Measurements from ENCODE around the gene PARN. TPM values are rescaled to one million over a fixed set of nuclear protein-coding genes. Genes with fewer than 3 reads are reported as not detected.

Gene PARN
- polyA plus RNA-seq, 3 donors, result 29.8 to 40.0 (median 33.9) TPM

GRCh38 chr16:14530046-14530445, 100.0 kb downstream of the PARN start:
- DNase-seq, result no peak

DNA sequence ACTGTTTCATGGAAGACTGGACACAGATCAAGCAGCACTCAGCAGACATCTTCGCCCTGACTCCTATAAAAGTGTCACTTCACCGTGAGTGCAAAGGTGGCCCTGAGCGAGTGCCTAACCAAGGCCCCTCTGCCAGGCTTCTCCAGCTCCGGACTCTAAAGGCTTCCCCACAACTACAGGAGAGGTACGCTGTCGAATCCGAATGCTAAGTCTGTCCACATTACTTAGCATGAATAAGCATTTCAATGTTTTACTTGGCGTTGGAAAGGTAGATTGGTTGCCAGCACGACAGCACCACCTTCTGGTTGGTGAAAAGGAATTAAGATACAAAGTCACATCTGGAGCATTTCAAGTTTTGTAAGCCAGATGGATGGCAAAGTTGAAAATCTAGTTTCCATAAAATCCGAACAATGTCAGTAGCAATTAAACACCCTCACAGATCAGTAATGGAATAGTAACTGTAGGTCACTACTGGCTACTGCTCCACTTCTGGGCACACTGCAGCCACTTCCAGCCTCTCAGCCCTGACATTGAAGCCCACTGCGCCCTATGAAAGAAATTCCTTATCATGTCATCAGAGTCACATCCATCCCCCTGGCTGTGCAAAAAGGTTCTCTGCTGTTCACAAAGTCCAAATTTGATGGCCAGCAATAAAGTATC, 100.9 kb downstream of the PARN start:
- peak; percentile 92 for DNase-seq

- DNase-seq, result no peak
Observed at GRCh38 chr16:14528306-14528705, 101.8 kb downstream of the PARN start.

DNA sequence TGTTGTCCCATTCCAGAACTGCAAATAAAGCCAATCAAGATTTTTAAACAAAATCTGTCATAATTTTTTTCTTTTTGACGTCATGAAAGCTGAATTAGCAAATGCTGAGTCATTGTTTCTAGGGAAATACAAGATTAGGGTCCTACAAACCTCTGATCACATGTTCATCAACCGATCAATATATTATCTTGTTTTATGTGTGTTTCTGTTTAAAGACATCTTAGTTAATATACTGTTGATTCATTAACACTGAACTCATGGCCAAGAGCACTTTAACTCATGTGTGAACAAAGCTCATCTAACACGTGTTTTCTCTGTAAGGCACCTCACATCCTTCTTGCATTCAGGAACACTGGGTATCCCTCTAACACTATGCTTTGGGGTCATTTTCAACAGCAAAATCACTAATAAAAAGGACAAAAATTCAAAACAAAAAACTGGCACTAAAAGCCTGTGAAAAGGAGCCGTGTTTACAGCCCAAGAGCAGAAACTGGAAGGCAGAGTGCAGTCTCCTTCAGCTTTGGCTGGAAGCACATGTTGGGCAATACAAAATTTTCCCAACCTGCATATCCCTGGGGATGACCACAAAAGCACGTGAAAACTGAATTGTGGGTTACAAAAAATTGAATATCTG, 102.5 kb downstream of the PARN start:
- DNase-seq, result no peak

GRCh38 chr16:14525596-14525995, 104.5 kb downstream of the PARN start:
- DNase-seq, result no peak

DNA sequence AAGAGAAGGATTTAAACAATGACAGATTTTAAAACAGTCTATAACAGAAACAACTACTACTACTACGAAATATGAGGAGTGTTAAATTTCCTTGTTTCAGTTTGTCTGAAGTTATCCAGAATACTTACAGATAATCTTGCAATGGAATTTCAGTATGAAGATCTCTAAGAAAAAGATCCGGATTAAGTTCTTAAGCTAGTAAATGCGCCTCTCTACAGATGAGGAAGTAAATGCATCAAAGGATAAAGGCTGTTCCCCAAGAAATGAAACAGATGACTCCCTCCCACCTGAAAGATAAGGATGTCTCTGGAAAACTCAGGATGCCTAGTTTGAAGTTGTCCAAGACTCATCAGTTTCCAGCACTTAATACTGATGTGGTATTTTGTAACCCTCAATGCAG, 105.1 kb downstream of the PARN start:
- DNase-seq, result no peak

- no peak for DNase-seq
Observed at GRCh38 chr16:14523632-14524031, 106.4 kb downstream of the PARN start.

DNA sequence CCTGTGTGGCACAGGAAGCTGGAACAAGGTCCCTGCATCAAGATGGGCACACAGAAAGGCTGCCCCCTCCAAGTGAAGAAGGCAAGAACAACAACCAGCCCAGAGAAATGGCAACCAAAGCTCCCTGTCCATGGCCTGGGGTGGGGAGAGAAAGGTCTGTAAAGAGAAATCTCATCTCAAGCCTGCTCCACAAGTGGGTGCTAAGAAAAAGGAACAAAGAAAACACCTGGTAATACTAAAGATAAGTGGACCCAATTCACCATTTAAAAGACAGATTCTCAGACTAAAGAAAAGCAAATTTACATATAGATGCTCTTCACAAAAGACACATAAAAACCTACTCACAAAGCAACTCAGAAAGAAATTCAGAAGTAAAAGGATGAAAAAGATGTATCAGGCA, 107.4 kb downstream of the PARN start:
- DNase-seq, result no peak

DNA sequence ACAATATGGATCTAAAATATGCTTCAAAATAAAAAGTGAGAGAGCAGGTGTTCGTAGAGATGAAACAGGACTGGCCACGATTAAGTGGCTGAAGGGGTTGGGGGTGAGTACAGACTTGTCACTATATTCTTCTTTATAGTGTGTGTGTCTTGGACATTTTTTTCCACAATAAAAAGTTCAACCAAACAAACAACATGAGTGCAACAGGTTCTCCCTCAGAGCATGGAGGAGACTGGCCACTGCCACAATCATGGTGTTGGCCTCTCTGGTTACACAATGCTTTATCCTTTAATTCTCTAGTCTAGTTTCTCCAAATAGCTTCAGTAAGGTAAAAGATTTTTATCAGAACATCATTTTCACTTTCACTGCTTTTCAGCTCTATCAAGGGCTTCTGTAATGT, 109.3 kb downstream of the PARN start:
- DNase-seq, result no peak

- no peak for DNase-seq
Observed at GRCh38 chr16:14514967-14515366, 115.1 kb downstream of the PARN start.

GRCh38 chr16:14513389-14514107, 116.5 kb downstream of the PARN start:
- no peak for DNase-seq

- DNase-seq, result no peak
Observed at GRCh38 chr16:14511800-14512135, 118.3 kb downstream of the PARN start.

DNA sequence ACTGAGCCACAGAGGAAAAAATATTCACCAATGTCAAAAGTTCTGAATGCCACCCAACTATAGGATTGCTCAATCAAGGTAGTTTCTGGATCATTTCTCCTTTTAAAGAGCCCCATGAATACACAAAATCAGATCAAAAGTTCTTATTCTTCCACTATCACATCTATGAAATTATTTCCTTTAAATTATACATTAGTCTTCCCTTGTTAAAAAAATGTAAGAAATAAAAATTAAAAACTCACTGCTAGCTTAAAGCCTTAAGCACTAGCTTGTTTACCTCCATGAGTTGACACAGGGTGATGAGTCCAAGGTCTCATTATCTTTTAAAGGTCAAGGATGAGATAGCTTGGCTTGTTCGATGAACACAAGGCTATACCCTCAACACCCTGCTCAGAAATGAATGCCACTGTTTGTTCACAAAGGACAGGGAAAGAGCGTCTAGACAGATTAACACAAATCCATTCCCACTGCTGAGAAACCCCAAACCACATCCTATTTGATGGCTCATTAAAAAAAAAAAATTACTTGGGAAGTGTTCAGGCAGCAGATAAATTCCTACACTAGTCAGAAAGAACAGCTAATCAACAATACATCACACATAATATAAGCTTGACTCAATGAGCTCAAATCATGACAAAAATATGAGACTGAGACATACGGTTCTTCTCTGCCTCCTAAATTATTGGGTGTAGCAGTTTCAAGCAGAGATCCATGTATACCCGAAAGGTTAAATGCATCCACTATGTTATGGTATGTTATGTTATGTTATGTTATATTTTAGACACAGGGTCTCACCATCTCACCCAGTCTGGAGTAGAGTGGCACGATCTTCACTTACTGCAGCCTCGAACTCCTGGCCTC, 118.9 kb downstream of the PARN start:
- no peak for DNase-seq

- DNase-seq, result no peak
Observed at GRCh38 chr16:14510581-14510938, 119.5 kb downstream of the PARN start.

DNA sequence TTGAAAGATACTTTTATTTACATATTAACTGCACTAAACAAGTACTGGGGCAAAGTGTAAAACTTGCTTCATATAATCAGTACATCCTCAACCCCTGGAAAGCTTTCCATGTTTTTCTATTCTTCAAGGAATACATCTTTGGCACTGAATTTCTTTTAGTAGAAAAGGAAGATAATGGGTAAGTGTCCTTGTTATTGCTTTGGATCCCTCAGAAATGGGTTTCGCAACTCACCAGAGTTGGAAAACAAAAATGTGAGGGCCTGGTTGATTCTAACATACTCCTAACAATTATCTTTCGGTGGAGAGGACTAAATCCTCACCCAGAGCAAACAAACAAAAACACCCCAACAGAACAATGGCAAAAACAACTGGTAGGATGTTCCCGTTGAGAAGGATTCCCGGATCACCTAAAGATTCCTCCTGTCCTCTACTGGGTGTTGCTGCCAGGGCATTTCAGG, 120.4 kb downstream of the PARN start:
- no peak for DNase-seq

DNA sequence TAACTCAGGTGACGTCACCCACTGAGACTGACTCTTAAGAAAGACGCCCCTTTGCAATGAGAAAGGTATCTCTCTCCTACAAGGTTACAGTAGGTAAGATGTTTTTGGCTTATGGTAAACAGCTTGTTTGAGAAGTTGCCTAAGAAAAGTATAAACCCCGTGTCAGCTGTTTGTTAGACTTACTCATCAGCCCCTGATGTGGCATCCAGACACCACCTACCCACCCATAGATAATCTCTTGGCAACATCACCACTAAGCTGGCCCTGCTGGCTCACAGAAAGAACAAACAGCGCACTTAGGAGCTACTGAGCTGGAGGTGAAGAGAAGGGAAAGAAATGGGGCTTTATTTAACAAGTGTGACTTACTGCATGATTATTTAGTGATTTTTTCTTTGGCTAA, 121.0 kb downstream of the PARN start:
- DNase-seq, result no peak

DNA sequence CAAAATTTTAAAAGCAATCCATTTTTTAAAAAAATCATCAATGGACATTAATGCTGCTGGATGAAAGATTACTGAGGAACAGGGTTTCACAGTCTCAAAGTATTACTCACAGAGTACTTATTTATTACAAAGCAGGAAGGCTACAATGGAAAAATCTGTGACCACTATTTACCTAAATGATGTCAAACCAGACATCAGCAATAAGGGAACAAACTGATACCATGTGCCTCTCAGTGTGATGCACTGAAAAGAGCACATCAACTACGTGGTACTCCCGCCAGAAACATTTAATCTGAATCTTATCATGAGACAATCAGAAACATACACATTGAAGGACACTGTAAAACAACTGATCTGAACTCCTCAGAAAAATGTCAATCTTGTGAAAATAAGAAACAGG, 124.2 kb downstream of the PARN start:
- DNase-seq, result no peak

GRCh38 chr16:14502932-14503741, 126.9 kb downstream of the PARN start:
- no peak for DNase-seq

GRCh38 chr16:14502256-14502875, 127.7 kb downstream of the PARN start:
- no peak for DNase-seq

DNA sequence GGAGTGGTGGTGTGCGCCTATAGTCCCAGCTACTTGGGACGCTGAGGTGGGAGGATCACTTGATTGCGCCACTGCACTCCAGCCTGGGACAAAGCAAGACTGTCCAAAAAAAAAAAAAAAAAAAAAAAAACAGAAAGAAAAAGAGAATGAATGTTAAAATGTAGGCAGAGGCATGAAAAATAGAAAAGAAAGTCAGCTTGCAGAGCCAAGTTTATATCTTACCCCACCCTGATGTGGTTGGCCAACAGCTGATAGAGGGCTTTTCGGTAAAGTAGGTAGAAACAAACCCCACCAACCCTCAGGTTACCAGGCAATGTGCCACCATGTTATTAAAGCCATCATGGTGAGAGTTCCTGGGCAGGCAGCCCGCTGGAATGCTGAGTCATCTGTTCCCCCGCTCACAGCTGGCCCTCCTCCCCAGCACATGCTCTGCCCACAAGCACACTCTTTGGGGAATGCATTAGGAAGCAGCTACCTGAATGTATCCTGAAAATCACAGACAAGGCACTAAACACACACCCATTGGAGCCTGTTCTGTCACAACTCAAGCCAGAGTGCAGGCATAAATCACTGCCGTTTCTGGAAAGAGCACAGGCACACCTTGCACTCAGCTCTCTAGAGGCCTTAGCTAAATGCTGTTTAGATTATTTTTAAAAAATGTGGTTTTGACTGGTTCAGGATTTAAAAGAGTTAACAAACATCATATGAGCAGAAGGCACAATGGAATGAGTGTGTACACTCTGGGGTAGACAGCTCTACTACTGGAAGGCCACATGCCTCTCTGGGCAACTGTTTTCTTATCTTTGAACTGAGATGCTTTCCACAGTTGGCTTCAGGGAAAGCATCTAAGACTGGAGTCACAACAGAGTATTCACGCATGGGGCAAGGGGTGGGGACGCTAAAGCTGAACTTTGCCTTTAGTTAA, 128.5 kb downstream of the PARN start:
- peak; percentile 48 for DNase-seq
